ENCODE measurements around the gene ADAMTSL4.
A peak's percentile ranks its signal among the peaks of the same experiment; 100 is the strongest.

Gene ADAMTSL4

DNA sequence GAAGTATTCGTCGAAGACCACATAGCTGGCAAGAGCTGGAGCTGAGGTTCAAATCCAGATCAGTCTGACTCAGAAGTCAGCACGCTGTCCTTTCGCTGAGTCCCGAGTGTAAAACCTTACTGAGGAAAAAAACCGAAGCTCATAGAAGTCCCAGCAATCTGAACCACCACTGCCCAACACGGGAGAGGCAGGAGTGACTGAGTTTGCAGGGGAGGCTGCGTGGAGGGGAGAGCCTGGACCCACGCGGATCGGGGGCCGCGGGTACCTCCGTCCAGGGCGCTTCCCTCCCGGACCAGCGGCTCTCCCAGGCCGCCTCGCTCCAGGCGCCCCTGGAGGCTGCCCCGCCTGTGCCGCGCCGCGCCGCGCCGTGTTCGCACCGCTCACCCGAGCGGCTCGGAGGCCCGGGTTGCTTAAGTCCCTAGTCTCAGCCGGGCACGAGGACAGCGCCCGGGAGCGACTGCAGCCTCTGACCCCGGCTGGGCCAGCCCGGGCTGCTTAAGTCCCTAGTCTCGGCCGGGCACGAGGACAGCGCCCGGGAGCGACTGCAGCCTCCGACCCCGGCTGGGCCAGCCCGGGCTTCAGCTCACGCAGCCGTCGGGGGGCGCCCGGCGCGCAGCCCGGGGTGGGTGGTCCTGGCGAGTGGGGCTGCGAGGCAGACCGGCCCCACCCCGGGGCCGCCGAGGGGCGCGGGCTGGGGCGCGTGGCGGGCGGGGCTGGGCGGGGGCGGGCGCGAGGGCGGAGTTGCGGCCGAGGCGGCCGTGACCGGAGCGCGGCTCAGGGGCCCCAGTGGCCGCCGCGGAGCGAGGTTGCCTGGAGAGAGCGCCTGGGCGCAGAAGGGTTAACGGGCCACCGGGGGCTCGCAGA is at the start of gene ADAMTSL4:
Gene ADAMTSL4 (plus strand): TSS at position 777 of the 864 bp plus-strand sequence. CDS start 2,881 bp downstream, outside the sequence.
- DNase-seq (ENCODE audit: low read depth in 1 of 2, low spot score in 1 of 2), result no peak

GRCh38 chr1:150505431-150505830 is 43.8 kb upstream of the ADAMTSL4 start:
- no peak for DNase-seq (ENCODE audit: low read depth in 1 of 2, low spot score in 1 of 2)

GRCh38 chr1:150507912-150508864 is 41.0 kb upstream of the ADAMTSL4 start, which contains the start of gene ECM1:
Gene ECM1, plus strand, starts transcription at chr1:150508109. Its CDS starts 101 bp downstream, at chr1:150508210.
- DNase-seq (ENCODE audit: low read depth in 1 of 2, low spot score in 1 of 2), result no peak

DNA sequence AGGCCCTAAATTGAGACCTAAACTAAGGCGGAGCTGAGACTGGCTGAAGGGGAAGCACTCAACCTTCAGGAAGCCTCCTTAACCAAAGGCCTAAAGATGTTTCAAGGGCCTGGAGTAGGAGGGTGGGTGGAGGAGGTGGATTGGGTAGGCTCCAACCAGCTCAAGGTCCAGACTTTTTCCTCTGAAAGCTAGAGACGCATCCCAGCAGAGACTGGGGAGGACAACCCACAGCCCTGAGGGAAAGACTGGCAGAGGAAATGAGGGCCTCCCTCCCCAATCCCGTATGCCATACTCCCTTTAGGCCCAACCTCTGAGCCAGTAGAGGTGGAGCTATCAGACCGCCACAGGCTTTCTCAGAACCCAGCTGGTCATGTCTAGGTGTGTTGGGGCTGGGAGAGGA is 40.2 kb upstream of the ADAMTSL4 start:
- DNase-seq (ENCODE audit: low read depth in 1 of 2, low spot score in 1 of 2), result no peak

GRCh38 chr1:150511551-150511950 is 37.7 kb upstream of the ADAMTSL4 start:
- no peak for DNase-seq (ENCODE audit: low read depth in 1 of 2, low spot score in 1 of 2)

- no peak for DNase-seq (ENCODE audit: low read depth in 1 of 2, low spot score in 1 of 2)
Measured at GRCh38 chr1:150511985-150512660, 37.1 kb upstream of the ADAMTSL4 start.

DNA sequence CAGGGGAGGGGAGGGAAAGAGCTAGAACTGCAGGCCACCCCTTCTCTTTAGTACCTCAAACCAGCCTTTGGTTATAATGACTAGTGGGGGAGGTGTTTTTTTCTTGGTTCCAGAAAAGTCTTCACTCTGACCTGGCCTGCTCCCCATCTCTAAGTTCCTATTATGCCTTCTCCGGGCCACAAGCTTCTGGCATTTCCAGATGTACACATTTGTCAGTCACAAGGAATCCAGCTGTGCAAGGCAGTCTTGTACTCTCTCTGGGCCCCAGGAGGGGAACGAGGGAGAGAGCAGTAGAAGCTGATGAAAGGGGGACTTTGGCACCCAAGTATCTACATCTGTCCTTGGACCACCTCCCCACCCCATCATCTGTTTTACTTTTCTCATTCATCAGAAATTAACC is 36.4 kb upstream of the ADAMTSL4 start:
- no peak for DNase-seq (ENCODE audit: low read depth in 1 of 2, low spot score in 1 of 2)

DNA sequence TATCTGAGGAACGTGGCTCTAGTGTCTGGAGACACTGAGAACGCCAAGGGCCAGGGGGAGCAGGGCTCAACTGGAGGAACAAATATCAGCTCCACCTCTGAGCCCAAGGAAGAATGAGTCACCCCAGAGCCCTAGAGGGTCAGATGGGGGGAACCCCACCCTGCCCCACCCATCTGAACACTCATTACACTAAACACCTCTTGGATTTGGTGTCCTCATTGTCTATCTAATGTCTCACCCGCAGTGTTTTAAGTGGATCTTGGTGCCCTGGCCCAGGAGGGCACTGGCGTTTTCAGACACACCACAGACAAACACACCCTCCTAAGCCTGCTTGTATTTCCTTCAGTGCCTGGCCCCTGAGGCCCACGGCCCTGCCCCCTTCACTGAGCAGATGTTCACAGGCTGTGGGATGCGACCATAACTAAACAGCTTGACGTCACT is 35.8 kb upstream of the ADAMTSL4 start:
- no peak for DNase-seq (ENCODE audit: low read depth in 1 of 2, low spot score in 1 of 2)

- no peak for DNase-seq (ENCODE audit: low read depth in 1 of 2, low spot score in 1 of 2)
Measured at GRCh38 chr1:150514260-150514659, 34.9 kb upstream of the ADAMTSL4 start.

GRCh38 chr1:150514913-150515327 is 34.3 kb upstream of the ADAMTSL4 start:
- DNase-seq (ENCODE audit: low read depth in 1 of 2, low spot score in 1 of 2), result no peak

DNA sequence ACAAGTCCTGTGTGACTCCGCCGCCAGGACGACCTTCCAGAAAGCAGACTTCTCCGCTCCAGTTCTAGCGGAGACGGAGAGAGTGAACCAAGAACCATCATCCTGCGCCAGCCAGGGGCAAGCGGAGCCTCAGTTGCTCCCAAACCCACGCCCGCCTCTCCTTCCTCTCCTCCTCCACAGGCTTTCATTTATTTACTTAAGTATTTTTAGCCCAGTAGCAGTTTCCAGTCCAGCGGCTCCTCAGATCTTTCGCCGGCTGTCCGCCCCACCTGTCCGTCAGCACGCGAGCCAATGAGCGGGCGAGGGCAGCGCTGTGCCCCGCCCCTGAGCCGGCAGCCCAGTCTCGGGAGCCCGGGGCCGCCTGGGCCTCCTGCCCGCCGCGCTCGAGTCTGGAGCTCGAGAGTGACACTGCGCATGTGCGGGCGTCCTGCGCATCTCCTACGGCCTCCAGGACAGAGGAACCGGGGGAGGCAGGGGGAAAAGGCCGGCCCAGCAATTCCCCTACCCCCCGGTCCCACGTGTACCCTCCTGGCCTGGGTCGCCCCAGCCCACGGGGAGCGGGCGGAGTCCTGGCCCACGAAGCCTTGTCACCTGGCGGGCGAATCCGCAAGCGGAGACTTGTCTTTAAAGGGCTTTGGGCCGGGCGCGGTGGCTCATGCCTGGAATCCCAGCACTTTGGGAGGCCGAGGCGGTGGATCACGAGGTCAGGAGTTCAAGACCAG is 33.7 kb upstream of the ADAMTSL4 start, which contains the start of gene FALEC:
Gene FALEC (plus strand): TSS at position 425 of the 722 bp plus-strand sequence.
- DNase-seq (ENCODE audit: low read depth in 1 of 2, low spot score in 1 of 2), result peak; percentile 85

DNA sequence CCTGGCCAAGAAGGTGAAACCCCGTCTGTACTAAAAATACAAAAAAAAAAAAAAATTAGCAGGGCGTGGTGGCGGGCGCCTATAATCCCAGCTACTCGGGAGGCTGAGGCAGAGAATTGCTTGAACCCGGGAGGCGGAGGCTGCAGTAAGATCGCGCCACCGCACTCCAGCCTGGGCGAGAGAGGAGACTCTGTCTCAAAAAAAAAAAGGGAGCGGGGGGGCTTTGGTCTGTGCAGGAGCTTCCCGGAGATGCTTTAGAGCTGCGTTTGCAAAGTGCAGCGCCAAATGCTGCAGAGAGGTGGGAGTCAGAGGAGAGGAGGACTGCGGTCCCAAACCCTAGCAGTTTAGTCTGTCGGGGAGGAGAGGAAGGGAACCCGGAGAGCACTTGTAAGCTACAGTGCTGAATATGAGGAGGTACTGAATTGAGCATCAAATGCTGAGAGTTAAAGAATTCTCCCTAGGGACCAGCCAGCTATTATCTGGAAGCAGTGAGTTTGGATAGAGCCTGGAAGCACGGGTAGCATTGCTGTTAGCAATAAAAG is 33.1 kb upstream of the ADAMTSL4 start:
- DNase-seq (ENCODE audit: low read depth in 1 of 2, low spot score in 1 of 2), result no peak

GRCh38 chr1:150516616-150517015 is 32.6 kb upstream of the ADAMTSL4 start:
- DNase-seq (ENCODE audit: low read depth in 1 of 2, low spot score in 1 of 2), result no peak

DNA sequence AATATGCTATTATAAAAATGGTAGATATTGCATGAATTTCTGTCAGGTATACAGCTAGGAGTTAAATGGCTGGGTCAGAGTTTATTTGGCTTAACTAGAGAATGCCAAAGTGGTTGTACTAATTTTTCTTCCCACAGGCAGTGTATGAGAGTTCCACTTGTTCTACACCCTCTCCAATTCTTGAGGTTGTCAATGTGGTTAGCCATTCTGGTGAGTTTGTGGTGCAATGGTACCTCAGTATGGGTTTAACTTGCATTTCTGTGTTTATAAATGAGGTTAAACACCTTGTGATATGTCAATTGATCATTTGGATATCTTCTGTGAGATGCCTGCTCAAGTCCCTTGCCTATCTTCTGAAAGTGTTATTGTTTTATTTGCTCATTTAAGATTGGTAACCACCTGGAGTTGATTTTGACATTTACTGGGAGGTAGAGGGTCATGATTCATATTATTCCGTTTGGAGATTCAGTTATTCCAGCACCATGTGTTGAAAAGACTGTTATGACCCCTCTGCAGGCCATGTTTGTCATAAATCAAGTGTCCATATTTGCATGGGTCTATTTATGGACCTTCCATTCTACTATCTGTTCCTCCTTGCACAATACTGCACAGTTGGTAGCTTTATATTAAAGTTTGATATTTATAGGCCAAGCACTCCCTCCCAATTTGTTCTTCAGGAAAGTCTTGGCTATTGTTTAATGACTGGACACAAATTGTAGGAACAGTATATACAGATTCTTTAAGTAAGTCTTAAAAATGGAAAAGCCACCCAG is 27.8 kb upstream of the ADAMTSL4 start:
- DNase-seq (ENCODE audit: low read depth in 1 of 2, low spot score in 1 of 2), result no peak

DNA sequence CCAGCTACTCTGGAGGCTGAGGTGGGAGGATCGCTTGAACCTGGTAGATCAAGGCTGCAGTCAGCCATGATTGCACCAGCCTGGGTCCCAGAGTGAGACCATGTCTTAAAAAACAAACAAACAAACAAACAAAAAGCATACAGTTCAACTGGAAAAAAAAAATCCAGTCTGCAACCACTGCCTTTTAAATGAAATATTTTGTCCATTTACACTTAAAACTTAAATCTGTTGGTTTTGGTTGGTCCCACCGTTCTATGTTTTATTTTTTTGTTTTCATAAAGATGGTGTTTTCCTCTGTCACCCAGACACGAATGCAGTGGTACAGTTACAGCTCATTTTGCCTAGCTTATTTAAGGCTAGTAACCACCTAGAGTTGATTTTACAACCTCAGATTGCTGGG is 23.9 kb upstream of the ADAMTSL4 start:
- DNase-seq (ENCODE audit: low read depth in 1 of 2, low spot score in 1 of 2), result no peak

DNA sequence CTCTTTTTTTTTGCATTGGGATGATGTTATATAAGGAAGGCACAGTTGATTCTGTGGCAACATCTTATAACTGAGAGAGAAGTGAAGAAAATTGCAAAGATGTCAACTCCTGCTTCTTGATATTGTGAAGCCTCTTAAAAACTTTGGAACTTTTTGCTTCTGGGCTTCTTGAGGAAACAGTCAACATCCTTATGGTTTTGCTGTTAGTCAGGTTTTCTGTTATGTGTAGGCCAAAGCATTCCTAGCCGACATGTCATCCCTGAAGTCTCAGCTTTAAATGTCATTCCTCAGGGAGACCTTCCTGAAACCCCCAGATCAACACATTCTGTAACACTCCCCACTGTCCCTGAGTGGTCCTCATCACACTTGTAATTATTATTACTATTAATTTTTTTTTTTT is 21.0 kb upstream of the ADAMTSL4 start:
- no peak for DNase-seq (ENCODE audit: low read depth in 1 of 2, low spot score in 1 of 2)

DNA sequence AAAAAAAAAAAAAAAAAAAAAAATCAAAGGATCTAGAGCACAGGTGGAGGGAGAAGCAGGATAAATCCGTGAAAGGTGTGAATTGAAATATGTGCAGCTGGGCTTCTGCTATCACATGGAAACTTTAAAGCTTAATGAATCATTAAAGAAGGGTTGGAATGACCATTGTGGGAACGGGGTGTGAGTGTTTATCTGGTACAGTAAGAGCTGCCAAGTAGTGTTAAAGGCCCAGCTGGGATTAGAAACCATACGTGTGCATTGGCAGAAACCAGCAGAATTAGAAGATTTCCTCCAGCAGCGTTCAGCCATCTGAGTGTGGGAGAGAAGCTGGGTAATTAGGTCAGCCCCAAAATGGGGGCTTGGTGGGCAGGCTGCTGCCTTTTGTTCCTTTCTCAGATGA is 20.2 kb upstream of the ADAMTSL4 start:
- no peak for DNase-seq (ENCODE audit: low read depth in 1 of 2, low spot score in 1 of 2)

DNA sequence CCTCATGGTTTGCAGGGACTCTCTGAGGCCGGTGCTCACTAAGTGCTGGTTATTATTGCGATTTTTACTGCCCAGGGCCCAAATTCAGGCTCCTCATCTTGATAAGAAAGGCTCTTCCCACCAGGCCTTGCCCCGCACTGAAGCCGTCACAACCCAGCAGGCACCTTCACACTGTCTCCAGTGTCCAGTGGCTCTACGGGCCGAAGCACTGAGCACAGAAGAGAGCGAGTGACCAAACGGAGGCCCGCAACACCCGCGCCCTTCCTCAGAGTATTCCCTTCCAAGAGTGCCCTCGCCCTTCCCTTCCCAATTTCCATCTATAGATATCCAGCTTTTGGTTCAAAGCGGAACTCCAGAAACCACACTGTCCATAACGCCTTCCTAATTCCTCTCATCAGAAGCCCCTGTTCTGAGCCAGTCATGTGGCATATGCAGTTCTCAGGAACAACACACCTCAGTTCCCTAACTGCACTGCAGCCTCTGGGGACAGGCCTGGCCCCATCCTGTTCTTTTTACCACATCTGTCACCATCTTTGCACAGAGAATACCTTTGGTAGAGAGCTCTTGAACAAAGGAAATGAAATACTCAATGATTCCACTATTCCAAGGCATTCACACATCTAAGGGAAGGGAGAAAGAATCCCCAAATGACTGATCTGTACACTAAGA is 18.6 kb upstream of the ADAMTSL4 start:
- no peak for DNase-seq (ENCODE audit: low read depth in 1 of 2, low spot score in 1 of 2)

- DNase-seq (ENCODE audit: low read depth in 1 of 2, low spot score in 1 of 2), result no peak
Measured at GRCh38 chr1:150532860-150533259, 16.3 kb upstream of the ADAMTSL4 start.

Measured in stimulated activated CD4-positive, alpha-beta T cell treated with anti-CD3 and anti-CD28 coated beads, Interleukin-15, amount 100 ng/mL, for 1 hour (primary cell).